Activated effector memory CD4-positive, alpha-beta T cell treated with Interleukin-2 at 50 U/mL for 16 hours (primary cell): ENCODE data around the gene INTS1.
"Not testable (repeated sequence)": the region's sequence is repeated elsewhere in the genome, so short reads cannot be mapped to it uniquely, and the experiment has no call there.

Experiments used
- DNase-seq: peaks from one replicate; pipeline ENCODE4 v3.0.0-alpha.2; 2020

The INTS1 gene

DNA sequence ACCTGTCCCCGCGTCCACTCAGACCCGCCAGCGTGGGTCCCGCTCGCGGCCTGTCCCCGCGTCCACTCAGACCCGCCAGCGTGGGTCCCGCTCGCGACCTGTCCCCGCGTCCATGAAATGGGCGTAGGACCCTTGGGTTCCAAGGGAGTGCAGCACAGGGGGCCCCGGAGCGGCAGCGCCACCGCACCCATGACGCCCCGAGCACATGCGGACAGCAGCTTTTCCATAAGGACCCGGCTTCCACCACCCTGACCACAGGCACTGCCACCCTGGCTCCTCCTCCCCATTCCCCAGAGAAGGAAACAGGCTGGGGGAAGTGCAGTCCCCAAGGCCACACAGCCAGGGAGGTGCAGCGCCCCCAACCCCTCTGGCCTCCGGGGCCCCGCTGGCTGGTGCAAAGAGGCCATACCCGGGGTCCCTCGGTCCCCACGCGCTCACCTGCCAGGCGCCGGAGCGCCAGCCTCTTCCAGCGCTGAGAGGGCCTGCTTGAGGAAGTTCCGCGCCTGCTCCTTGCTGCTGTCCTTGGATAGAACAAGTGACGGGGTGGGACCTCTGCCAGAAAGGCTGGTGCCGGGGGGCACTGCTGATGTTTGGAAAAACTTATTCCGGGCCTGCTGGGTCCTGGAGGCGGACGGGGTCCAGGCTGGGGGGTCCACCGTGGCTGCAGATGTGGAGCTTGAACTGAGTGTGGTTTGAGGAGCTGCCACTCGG is 59.8 kb downstream of the INTS1 start:
- DNase-seq, result no peak

DNA sequence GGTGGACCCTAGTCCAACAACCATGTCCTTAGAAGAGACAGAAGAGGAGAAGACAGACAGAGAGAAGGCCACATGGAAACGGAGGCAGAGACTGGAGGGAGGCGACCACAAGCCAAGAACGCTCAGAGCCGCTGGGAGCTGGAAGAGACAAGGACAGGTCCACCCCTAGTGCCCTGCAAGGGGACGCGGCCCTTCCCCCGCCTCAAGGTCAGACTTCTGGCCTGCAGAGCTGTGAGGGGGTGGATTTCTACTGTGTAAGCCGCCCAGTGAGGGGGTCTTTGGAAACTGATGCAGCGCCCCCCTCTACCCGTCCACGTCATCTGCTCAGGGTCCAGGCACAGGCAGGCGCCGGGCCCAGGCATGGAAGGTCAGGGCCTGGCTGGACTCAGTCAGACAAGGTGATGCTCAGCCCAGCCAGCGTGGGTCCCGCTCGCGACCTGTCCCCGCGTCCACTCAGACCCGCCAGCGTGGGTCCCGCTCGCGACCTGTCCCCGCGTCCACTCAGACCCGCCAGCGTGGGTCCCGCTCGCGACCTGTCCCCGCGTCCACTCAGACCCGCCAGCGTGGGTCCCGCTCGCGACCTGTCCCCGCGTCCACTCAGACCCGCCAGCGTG is 60.5 kb downstream of the INTS1 start:
- DNase-seq, result not testable (repeated sequence)

DNA sequence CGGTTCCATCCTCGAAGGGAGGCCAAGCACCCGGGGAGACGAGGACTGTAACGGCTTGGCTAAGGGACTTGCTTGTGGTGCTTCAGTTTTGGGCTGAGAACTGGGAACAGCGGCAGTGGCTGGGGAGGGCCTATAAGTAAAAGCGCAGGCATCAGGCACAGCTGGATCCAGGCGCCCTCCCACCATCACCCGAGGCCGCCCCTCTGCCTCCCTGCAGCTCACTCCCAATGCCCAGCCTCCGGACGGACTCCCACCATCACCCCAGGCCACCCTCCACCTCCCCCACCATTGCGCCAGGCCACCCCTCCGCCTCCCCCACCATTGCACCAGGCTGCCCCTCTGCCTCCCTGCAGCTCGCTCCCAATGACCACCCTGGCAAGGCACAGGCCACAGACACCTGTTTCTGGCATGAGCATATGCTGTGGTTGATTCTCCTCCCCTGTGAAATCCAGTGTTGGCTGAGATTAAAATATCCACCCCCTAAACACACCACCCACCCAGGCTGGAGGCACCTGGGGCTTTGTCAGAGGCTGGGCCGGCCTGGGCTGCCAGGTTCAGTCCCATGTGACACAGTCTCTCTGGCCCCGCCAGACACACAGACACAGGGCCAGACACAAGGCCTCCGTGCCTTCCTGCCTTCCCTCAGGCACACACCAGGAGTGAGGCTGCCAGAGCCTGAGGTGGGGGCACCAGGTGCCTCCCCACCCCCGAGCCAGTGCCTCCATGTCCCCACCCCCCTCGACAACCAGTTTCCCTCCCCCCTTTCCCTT is 61.6 kb downstream of the INTS1 start:
- DNase-seq, result no peak

DNA sequence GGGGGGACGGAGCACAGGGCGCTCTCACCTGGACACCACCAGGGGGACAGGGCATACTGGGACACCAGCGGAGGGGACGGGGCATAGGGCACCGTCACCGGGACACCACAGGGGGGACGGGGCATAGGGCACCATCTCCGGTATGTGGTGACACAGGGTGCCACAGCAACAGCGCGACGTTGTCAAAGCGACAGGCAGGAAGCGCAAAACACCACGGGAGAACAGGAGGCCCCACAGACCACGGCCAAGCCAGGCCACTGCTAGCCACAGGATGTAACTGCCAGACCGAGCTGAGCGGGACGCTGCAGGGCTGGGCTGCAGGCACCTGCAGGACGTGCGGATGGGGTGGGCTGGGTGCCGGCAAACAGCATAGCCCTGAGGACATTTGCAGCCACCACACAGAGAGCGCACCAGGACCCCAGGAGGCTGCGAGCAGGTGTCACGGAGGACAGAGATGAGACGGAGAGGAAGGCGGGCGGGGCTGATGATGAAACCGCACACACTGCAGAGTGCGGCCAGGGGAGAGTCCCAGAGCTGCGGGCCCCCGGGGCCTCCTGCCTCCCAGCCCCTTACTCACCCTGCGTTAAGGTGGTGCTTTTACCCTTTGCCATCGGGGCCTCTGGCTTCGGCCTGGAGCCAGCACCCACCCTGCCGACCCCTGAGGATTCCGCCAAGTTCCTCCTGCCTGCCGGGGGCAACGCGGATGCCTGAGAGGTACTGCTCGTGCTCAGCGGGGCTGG is 62.4 kb downstream of the INTS1 start:
- no peak for DNase-seq

DNA sequence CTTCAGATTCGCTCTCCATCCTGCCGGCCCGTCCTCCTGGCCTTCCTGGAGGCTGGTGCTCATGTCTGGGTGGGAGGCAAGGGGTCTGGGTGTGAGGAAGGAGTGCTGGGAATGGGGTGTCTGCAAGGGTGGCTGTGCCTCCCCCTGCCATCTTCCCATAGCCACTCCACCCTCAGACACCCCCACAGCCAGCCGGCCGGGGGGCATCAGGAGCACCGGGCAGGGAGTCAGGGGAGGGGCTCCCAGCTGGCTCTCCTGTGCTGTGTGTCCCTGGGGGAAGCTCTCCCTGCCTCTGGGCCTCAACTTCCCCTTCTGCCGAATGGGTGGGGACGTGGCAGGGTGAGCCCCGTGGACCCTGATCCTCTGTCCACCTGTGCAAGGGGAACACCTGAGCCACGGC is 63.6 kb downstream of the INTS1 start:
- DNase-seq, result no peak

DNA sequence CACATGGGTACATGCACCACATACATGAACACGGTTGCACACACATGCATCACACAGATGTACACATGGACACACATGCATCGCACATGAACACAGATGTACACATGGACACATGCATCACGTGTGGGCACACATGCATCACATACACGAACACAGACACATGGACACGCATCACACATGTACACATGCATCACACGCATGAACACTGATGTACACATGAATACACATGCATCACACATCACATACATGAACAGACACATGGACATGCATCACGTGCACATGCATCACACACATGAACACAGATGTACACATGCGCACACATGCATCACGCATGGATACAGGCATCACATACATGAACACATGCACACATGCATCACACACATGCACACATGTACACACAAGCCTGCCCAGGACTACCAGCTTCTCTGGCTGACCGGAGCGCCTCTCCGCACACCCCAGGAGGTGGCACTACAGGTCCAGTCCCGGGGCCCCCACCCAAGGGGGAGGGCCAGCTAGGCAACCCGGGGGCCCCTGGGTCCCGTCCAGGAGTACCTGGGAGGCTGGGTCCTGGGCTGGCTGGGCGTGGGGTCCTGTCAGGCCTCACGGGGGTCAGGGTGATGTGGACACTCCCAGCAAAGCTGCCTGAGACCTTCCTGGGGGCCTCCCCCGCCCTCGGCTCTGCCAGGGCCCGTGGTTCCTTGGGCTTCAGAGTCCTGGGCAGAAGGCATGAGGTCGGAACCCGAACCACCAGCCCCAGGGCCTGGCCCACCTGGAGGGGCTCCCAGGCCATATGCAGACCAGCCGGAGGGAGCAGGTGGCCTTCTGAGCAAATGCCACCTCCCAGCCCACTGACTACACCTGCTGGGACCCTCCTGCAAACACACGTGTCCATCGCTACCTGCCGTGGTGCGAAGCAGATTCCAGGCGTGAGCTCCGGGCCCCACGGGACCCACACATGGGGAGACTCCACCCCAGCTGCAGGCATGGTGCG is 64.5 kb downstream of the INTS1 start:
- no peak for DNase-seq

DNA sequence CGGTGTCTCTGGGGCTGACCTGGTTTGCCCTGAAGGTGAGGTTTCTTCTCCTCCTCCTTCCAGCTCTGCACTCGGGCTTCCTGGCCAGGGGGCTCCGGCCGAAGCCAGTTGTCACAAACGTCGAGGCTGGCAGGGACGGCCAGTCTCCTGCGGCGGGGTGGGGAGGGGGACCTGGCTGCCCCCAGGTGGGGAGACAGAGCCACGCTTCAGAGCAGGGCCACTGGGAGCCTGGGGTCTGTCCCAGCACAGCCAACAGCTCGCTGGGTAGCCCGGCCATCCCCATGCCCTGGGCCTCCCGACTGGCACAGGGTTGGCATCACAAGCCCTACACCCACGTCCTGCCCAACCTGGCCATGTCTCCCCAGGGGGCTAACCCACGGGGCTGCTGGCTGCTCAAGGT is 65.4 kb downstream of the INTS1 start:
- no peak for DNase-seq

DNA sequence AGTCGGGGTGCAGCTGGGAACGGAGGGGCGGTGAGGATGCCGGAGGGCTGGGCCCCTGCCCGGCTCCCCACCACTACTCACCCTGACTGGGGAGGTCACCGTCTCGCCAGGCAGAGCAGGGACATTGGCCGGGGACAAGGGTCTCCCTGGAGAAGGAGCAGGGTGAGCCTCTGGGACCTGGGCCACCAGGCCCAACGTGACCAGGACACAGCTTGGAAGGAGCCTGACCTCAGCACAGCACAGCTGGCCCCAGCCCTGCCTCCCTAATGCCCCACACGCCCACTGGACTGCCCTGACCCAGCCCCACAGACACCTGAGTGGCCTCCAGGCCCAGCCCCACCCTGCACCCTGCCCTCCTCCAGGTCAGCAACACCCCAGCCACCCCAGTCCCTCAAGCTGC is 66.0 kb downstream of the INTS1 start:
- DNase-seq, result no peak

DNA sequence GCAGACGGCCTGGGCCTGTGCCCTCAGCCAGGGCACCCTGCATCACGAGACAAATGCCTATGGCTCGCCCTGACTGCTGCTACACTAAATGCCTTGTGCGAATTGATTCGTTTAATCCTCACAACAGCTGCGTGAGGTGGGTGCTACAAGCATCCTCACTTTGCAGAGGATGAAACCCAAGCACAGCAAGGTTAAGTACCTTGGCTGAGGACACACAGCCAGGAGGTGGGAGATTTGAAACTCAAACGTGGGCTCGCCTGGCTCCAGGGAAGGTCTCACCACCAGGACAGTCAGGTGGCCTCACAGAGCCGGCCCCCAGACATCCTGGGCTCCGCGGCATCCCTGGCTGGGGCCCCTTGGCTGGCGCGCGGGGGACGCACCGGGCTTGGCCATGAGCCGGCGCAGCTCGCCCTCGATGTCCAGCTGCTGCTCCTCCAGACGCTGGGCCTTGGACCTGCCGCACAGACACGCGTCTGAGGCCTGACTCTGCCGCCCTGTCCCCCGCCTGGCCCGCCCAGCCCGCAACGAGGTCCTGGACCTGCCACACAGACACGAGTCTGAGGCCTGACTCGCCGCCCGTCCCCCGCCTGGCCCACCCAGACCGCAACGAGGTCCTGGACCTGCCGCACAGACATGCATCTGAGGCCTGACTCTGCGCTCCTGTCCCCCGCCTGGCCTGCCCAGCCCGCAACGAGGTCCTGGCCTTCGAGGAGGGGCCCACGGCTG is 66.9 kb downstream of the INTS1 start:
- no peak for DNase-seq

DNA sequence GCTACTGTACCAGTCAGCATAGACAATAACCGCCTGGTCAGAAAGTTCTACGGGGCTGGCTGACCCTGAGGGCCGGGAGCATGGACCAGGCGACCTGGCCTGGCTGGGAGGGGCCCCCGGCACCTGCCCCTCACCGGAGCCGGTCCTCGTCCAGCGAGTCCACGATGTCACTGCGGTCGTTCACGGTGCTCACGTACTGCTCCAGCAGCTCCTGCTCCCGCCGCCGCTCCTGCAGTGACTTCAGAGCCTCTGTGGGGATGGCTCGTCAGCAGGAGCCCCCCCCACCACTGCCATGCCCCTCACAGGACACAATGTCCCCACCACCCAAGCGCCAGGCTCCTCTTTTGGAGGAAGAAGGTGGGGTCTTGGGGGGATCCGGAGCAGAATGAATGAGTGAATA is 67.6 kb downstream of the INTS1 start:
- no peak for DNase-seq

DNA sequence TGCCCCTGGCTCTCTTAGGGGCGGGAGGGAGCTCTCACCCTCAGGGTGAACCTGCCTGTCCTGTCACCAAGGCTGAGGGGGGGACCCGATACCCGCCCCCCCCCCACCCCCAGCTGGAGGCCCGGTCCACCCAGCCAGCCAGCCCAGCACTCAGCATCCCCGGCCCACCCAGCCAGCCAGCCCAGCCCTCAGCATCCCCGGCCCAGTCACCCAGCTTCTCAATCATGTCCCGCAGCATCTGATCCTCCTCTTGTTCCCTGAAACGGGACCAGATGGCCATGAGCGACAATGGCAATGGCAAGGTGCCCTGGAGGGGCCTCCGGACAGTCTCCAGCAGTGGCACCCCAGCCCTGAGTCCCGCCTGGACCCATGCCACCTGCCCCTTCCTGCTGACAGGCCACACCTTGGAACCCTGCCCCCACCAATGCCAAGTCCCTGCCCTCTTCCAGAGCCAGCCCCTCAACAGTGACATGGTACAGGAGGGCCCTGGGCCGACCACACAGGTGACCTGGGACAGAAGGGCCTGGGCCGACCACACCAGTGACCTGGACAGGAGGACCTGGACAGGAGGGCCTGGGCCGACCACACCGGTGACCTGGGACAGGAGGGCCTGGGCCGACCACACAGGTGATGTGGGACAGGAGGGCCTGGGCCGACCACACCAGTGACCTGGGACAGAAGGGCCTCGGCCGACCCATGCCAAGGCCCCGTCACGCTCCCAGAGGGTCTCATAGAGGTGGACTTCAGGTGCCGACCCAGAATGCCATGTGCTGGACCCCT is 69.1 kb downstream of the INTS1 start:
- DNase-seq, result no peak

DNA sequence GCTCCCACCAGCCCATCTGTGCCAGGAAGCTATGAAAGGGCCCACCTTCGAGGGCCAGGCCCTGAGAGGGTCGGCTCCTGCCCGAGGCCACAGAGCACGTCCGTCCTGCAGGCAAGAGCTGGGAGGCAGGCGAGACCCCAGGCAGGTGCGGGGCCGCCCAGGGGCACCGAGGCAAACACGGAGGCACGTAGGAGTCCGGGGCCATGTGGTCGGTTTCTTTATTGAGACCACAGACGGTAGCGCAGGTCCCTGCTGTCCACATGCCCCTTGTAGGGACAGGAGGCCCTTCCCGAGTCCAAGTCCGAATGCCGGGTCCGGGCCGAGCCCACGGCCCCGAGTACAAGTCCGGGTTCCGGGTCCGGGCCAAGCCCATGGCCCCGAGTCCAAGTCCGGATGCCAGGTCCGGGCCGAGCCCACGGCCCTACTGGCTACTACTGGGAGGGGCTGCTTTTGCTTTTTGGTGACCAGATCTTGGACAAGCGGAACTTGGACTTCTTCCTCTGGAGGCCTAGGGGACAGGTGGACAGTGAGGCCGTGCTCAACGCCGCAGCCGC is 69.9 kb downstream of the INTS1 start:
- DNase-seq, result no peak

DNA sequence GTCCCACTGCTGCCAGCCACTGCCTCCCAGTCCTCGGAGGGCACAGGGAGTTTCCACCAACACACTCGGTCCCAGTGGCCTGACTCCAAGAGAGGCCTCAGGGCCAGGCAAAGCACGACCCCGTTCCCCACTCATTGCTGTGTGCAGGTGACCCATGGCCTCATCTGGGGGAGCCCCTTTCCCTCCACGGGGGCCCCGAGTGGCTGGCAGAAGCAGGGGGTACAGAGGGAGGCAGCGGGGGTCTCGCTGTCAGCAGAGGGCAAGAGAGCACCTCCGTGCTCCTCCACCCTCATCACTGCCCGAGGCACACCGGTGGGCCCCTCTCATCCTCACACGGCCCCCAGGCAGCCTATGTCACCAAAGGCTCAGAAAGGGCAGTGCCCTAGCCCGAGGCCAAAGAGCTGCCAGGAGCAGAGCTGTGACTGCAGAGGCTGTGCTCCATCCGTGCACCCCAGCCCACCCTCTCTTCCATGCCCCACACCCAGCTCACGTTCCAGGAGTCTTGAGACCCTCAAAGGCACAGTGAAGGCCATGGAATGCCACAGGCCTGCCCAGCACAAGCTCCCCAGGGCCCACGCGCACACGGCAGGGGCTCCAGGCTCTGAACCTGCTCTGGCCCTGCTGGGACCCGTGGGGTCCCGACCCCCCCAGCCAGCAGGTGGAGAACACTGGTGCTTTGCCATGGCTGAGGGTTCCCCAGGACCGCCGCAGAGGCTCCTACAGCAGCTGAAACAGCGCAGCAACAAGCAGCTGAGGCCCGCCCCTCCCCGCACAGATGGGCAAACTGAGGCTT is 70.9 kb downstream of the INTS1 start:
- DNase-seq, result no peak

DNA sequence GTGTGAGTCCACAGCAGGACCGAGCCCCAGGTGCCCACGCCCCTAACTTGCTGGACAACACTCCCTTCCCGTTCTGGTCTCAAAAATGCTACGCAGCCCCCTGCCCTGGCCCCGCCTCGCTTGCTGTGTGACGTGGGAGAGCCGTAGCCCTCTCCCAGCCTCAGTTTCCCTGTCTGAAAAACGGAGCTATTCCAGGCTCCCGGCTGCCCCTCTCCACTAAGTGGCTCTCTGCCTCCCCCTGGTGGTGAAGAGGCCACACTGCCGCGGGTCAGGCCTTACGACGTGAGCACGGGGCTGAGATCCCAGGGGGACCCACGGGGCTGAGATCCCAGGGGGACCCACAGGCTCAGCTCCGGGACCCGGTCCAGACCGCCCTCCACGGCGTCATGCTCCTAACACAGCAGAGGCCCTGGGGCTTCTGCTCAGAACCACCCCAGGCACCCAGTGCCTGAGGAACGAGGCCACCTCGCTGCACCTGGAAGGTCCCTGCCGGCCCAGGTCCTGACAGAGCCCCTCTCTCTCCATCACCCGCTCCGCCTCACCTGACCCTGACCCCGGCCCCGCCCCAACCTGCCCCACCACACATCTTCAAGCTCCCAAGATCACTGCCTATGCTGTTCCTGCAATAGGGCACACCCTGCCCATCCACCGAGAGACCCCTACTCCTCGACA is 71.6 kb downstream of the INTS1 start:
- DNase-seq, result peak; percentile 63

DNA sequence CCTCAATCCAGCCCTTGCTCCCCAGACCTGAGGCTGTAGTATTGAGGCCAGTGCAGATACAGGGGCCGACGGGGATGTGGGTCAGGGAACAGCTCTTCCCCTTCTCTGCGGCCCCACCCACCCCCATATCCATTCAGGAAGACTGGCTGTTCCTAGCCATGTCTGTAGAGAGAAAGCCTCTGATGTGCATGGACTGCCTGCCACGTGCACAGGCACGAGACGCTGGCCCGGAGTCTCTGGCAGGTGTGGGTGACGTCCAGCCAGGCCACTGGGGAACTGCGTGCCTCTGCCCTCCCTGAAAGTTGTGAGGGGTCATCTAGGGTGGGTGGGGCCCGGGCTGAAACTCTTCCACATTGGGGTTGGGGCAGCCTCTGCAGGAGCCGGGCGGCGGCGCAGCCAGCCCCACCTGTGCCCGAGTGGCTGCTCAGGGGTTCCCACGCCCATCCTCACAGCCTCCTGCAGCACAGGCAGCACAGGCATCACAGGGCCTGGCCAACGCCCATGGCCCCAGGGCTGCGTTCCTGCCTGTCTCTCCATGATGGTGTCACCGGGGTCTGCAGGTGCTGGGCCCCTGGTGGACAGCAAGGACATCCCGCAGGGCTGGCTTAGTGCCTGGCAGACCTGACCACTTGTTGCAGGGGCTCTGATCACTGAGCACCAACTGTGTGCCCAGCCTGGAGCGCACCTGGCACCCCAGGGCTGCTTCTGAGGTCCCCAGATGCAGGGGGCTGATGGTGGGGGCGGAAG is 72.4 kb downstream of the INTS1 start:
- DNase-seq, result no peak

DNA sequence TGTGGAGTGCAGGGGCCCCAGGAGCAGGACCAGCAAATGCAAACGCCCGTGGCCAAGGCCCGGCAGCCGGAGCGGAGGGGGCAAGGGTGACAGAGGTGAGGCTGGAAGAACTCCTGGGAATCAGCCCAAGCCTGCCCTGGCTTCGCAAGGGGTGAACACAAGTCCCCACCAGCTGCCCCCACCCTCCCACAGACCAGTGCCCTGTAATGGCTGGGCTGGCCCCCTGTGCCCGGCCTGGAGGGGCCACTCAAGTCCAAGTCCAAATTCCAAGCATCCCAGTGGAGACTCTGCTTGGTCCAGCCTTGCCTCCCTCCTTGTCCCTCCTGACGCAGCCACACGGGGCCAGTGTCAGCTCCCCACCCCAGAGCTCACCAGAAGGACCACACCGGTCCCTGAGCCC is 73.0 kb downstream of the INTS1 start:
- DNase-seq, result no peak

DNA sequence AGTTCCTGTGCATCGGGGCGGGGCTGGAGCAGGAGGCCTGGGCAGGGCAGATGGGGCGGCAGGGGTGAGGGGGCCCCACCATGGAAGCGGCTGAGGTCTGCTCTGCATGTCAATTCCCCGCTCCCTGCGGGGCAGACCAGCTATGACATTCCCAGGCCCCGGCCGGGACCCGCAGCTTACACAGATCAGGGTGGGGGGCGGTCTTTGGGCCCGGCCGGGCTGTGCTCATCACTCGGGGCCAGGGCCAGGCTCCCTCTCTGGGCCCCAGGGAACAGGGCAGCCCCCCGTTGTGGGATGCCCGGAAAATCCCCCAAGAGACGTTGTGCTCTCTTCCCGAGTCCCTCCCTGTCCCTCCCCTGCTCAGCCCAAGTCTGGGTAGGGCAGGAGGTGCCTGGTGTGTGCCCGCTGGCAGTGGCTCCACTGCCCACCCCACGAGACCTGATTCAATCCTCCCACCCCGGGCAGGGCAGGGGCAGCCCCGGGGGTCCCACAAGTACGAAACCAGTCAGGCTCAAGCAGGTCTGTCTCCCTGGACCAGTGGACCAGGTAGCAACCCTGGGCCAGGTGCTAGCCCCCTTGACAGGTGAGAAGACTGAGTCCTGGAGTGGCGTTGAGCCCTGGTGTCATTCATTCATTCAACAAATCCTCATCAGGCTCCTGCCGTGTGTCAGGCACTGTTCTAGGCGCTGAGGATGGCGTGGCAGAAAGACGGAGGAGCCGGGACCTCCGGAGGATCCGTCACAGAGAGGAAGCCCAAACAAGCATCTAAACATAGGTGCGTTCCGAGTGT is 73.9 kb downstream of the INTS1 start:
- no peak for DNase-seq
